GM18520 (cell line): ENCODE measurements around the gene SLC25A25.

Experiments
- ATAC-seq: cut with Tn5 transposase; IDR thresholded peaks from one replicate; pipeline ENCODE4 v1.9.1; 2021; ENCODE audit not compliant: unreplicated experiment

Gene SLC25A25

GRCh38 chr9:128072144-128073021 is 4.4 kb downstream of the SLC25A25 start:
- ATAC-seq: no peak

DNA sequence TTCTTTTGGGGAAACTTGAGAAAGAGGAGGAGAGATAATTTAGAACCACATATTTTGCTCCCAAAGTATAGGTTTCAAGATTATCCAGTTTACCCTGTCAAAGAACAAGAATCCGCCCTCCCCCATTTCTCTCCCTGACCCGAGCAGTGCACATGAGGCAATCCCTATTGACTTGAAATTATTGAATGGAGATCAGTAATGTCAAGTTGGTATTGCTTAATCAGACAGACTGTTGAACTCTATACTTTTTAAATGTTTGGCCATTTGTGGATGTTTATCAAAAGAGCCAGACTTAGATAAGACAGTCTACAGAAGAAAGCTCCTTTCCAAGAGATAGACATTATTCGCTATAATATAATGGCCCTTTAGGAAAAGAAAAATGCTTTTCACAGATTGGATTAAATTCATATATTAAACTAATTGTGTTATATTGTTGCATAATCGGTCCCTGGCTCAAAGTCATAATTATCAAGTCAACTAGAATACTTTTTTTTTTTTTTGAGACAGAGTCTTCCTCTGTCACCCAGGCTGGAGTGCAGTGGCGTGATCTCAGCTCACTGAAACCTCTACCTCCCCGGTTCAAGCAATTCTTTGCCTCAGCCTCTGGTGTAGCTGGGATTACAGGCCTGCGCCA is 5.3 kb downstream of the SLC25A25 start:
- no peak for ATAC-seq

DNA sequence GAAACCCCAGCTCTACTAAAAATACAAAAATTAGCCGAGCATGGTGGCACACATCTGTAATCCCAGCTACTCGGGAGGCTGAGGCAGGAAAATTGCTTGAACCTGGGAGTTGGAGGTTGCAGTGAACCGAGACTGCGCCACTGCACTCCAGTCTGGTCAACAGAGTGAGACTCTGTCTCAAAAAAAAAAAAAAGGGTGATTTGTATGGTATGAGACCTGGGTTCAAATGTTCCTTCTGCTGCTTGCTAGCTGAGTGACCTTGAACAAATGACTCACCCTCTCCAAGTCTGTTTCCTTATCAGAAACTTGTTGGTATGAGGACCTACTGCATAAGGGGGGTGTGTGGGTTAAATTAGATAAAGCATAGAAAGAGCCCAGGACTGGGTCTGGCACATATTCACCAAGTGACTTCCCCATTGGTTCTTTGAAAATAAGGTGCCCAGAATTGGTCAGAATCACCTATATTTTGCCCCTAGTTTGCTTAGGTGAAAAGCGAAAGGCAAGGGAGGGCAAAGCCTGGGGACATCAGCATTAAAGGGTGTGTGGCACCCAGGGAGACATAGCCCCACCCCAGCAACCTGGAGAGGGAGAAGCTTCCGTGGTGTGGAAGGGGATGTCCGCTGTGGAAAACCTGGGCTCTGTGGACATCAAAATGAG is 9.9 kb downstream of the SLC25A25 start:
- no peak for ATAC-seq

DNA sequence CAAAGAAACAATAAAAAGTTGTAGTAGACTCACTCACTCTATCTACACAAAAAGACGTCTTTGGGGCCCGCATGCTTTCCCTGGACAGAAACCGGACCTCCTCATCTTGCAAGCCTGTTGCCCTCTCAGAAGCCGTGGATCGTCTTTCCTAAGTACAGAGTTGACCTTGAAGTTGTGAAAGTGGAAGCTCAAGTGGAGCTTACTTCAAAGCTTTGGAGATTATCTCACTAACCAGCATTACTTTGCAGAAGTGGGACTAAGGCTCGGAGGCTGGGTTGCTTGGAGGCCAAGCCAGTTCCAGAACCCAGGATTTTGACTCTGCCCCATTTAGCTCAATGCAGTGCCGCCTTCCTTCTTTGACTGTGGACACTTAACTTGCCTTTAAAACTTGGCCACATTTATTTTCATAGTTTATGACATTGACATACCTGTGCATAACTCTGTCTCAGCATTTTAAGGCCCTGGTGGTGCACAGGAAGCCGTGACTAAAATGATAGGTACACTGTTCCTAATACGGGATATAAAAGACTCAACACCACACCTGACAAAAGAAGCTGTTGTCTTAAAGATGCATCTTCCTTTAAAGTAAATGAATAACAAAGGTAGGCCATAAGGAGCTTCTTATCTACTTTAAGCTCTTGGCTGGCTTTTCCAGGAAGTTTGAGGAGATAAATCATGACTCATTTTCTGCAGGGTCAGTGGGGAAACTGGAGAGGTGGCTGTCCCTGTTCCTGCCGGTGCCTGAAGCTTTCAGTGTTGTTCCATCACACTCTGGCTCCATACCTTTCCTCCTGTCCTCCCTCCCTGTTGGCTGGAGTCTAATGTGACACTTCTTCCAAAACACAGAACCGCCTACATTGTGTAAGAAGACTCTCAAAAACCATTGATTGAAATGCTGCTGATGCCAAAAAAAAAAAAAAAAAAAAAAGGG is 10.7 kb downstream of the SLC25A25 start:
- no peak for ATAC-seq

GRCh38 chr9:128080206-128080605 is 12.2 kb downstream of the SLC25A25 start:
- no peak for ATAC-seq

- no peak for ATAC-seq
These were observed 13.0 kb downstream of the SLC25A25 start for GRCh38 chr9:128081056-128081455.

- no peak for ATAC-seq
These were observed 14.1 kb downstream of the SLC25A25 start for GRCh38 chr9:128082151-128082550.

GRCh38 chr9:128084746-128085145 is 16.7 kb downstream of the SLC25A25 start:
- no peak for ATAC-seq

DNA sequence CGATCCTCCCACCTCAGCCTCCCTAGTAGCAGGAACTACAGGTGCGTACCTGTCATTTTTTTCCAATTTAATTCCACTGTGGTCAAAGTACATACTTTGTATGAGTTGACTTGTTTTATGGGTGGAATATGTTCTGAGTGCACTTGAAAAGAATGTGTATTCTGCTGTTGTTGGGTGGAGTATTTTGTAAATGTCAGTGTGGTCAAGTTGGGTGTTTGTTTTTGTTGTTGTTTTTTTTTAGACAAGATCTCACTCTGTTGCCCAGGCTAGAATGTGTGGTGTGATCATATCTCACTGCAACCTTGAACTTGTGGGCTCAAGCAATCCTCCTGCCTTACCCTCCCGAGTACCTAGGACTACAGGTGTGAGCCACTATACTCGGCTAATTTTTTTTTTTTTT is 17.9 kb downstream of the SLC25A25 start:
- no peak for ATAC-seq

- no peak for ATAC-seq
These were observed 19.2 kb downstream of the SLC25A25 start for GRCh38 chr9:128087262-128087661.

- no peak for ATAC-seq
These were observed 20.4 kb downstream of the SLC25A25 start for GRCh38 chr9:128088253-128088945.

DNA sequence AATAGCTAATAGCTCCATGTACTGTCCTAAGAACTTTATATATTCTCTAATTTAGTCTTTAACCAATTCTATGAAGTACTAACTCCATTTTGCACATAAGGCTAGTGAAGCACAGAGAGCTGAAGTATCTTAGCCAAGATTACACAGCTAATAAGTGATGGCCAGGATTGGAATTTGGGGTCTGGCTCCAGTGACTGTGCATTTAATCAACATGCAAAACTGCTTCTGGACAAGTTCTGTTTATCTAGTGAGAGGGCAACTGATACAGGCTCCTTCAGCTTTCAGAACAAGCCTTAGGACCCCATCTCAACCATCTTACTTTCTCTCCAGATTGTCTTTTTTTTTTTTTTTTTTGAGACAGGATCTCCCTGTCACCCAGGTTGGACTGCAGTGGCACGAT is 21.3 kb downstream of the SLC25A25 start:
- ATAC-seq: no peak

DNA sequence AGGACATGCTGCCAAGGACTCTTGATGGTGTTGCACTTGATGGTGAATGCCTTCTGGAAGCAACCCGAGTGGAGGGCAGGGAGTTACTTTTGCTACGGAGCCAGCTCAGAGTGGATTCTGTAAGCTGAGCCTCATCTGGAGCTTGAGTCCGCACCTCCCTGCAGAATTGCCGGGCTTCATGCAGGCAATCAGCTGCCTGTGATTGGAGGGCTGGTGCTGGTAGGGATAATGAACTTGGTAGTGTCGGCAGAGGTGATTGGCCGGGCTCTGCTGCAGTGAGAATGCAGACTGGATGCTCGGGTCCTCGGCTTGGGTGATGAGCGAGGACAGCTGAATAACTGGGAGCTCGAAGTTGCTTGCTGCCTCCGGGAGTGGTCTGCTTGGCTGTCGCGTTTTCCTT is 23.1 kb downstream of the SLC25A25 start:
- ATAC-seq: no peak

GRCh38 chr9:128091571-128091970 is 23.5 kb downstream of the SLC25A25 start:
- ATAC-seq: no peak

DNA sequence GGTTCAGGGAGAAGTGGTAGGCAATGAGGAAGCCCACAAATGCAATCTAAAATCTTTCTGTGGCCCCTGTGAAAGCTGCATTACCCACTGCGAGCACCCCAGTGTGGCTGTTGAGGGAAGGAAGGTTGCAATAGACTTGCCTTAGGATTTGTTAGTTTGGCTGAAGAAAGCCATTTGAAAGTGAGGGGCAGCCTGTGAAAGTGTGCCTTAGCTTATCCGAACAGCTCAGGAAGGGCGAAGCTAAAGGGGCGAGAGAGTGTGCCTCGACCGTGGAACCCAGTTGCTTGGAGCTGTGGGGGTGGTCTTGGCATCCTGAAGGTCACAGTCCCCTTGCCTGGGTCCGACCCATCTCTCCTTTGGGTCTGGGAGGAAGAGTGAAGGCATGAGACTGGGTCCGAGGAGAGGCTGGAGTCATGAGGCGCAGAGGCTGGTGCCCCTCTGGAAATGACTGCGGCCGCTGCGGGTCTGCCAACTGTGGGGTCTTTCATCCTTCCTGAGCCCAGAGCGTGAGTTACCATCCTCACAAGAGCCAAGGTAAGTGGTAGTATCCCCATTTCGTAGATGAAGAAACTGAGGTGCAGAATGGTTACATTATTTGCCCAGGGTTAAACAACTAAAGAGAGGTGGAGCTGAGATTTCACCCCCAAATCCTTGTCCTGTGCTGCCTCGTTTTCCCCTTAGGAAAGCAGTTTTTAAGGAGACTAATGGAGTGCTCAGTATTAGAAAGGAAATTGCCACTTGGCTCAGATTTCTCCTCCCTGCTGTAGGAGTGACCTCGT is 24.4 kb downstream of the SLC25A25 start:
- no peak for ATAC-seq

DNA sequence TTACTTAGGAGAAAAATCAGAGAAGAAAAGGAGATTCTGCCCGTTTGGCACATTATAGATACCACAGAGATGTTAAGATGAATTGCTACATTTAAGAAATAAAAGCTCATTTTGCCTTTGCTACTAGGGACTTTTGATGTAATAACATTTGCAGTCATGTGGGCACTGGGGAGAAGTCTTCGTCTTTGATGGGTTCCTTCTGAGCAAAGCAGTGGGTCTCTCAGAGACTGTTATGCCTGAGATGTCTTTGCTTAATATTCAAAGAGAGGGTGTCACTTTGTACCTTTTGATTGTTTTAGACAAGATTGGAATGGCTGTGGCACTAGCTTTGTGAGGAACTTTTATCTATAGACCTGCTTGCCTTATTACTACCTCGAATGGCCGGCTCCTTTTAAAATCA is 25.0 kb downstream of the SLC25A25 start:
- ATAC-seq: no peak

GRCh38 chr9:128094166-128094949 is 26.3 kb downstream of the SLC25A25 start:
- ATAC-seq: peak; percentile 87

DNA sequence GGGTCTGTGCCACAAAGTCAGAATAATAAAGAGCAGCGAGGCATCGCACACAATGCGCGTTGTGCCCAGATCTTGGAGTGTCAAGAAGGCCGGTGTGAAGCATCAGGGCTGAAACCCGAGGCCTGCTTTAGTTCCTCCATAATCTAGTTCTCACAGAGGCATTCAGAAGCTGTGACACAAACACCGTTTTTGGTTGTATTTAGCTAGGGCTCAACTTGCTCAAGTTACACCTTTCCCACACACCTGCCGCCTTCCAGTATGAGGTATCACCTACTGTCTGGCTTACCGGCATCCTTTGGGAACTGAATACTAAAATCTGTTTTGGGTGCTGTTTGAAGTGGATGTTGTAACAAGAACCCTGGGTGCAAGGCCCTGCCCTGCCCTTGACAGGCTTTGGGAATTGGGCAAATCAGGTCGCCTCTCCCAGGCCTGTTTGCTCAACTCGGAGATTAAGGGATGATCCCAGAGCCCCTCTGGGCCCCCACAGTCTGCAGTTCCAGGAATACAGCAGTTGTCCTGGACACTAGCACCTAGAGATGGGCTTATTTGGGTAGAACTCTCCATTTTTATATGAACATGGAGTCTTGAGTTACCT is 27.0 kb downstream of the SLC25A25 start:
- ATAC-seq: no peak
